Adrenal gland (tissue), 12 donors: ENCODE data around the gene EXD2. TPM values are rescaled to one million over a fixed set of nuclear protein-coding genes. Genes with fewer than 3 reads are reported as not detected.
"Not testable (repeated sequence)": the region's sequence is repeated elsewhere in the genome, so short reads cannot be mapped to it uniquely, and the experiment has no call there.

Experiments
- DNase-seq, 7 donors: peaks; one replicate each; pipeline ENCODE4 v3.0.0-alpha.2; 2019 to 2020
- H3K27ac ChIP-seq, 5 donors: fragments of 200-600 bp; sonication (generic) in 4 of 5; 1 replicate in 3 of 5; 2 replicates in 2 of 5; pipeline versions ENCODE4 v1.5.1 to v1.8.0; 2016 to 2020; ENCODE audit warnings: mild to moderate bottlenecking in 1 of 5
- H3K27me3 ChIP-seq: fragments of 200-600 bp; 2 replicates; pipeline ENCODE4 v1.8.0; 2021
- H3K36me3 ChIP-seq, 2 donors: fragments of 200-600 bp; replicated peaks in 1 of 2; 1 replicate in 1 of 2; 2 replicates in 1 of 2; pipeline versions ENCODE4 v1.5.1 to v1.8.0; 2018 to 2022
- H3K4me1 ChIP-seq, 2 donors: fragments of 200-600 bp; replicated peaks in 1 of 2; 1 replicate in 1 of 2; 2 replicates in 1 of 2; pipeline versions ENCODE4 v1.5.1 to v1.8.0; 2018 to 2021
- H3K4me3 ChIP-seq, 4 donors: fragments of 200-600 bp; sonication (generic) in 3 of 4; one replicate each; pipeline ENCODE4 v1.5.1; 2016 to 2018
- H3K9me3 ChIP-seq, 3 donors: fragments of 200-600 bp; sonication (generic) in 1 of 3; replicated peaks in 1 of 3; 1 replicate in 2 of 3; 2 replicates in 1 of 3; pipeline versions ENCODE4 v1.5.1 to v1.8.0; 2016 to 2021
- POLR2A ChIP-seq, 2 donors: fragments of 450-650 bp; IDR thresholded peaks; one replicate each; pipeline ENCODE4 v1.6.1; 2017; ENCODE audit warnings: antibody characterized with exemption in 2 of 2, mild to moderate bottlenecking in 2 of 2, moderate library complexity in 1 of 2
- WGBS, 4 donors: extraction: QIAGEN DNeasy Blood & Tissue Kit in 2 of 4; methylation state at CpG; one replicate each; pipeline versions ENCODE4 v1.1.5 to v1.1.7; 2013 to 2017; 5-methylcytosine and 5-hydroxymethylcytosine counted together
- intact Hi-C, 2 donors: fragments of 100-400 bp; cut with DNase I; formaldehyde crosslinking; loops; one replicate each; pipeline versions ENCODE4 v1.14.1 to v1.15.0; 2022 to 2023
- polyA plus RNA-seq, 3 donors: library from polyadenylated mRNA; stranded (reverse); fragments of 200-250 nt in 2 of 3; fragments of 350-450 nt in 1 of 3; fragmentation: Illumina TruSeq in 1 of 3; extraction: RNeasy Lipid Tissue Mini Kit (QIAGEN cat#74804) in 1 of 3; gene quantifications; one replicate each; pipeline ENCODE4 v1.2.3, GENCODE V29; 2013 to 2014
- total RNA-seq, 9 donors: library from RNA; depleted of rRNA in 4 of 9; stranded (reverse); fragments of >200 nt in 4 of 9; fragments of 120-200 nt in 1 of 9; fragmentation: NEBNext Ultra II Directional in 1 of 9; extraction: Animal tissue kit (Norgen Biotek cat#: 25700) in 1 of 9; gene quantifications; one replicate each; pipeline versions ENCODE4 v1.1.0 to v1.2.4, GENCODE V29; 2013 to 2023
- TF ChIP-seq, protein P1 (sequence below), 6 experiments: fragments of 450-650 bp in 4 of 6; fragments of 200-600 bp in 2 of 6; sonication (generic) in 1 of 6; IDR thresholded peaks; 1 replicate in 5 of 6; 2 replicates in 1 of 6; pipeline versions ENCODE4 v1.5.1 to v1.8.0; 2016 to 2021; ENCODE audit warnings: antibody characterized with exemption in 6 of 6, mild to moderate bottlenecking in 2 of 6, moderate library complexity in 1 of 6
- donor health status: healthy with polysubstance abuse.
- donor health status: Bipolar disorder and iron deficiency.
- donor health status: DM: yes; HTN: yes; CAD: no.
- donor health status: DM: no; HTN: no; CAD: no.
- donor health status: DM: no; HTN: no; CAD: no.
- donor health status: DM: yes; HTN: yes; CAD: no.

EXD2 gene
- total and polyA plus RNA-seq, 12 donors: 6.4 to 23.0 (median 15.6) TPM

DNA sequence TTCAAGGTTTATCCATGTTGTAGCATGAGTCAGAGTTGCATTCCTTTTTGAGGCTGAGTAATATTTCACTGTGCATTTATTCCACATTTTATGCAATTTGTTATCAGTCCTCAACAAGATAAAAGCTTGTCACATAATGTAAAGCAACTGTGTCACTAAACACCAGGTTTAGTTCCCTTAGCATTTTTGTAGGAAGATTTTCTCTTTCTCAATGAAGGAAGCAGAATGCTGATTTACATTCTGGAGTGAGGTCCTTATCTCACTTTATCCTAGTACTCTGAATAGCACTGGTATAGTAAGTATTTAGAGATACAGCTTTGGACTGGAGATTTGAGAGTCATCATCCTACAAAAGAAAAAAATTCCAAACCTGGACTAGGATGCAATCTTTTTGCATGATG, 9.8 kb upstream of the EXD2 start:
- Histone ChIP-seq H3K36me3 (no peaks in the 10 kb centered on the region), H3K4me3 (no peak overlapping the region), H3K27me3 (no peaks in the 10 kb centered on the region), H3K4me1 (no peaks in the 10 kb centered on the region), H3K27ac (no peak overlapping the region), H3K9me3 (no peaks in the 10 kb centered on the region)
- intact Hi-C loops: no loop called here
- no peak for DNase-seq
- TF ChIP-seq POLR2A (IDR thresholded peaks at IDR 0.05): no peak

DNA sequence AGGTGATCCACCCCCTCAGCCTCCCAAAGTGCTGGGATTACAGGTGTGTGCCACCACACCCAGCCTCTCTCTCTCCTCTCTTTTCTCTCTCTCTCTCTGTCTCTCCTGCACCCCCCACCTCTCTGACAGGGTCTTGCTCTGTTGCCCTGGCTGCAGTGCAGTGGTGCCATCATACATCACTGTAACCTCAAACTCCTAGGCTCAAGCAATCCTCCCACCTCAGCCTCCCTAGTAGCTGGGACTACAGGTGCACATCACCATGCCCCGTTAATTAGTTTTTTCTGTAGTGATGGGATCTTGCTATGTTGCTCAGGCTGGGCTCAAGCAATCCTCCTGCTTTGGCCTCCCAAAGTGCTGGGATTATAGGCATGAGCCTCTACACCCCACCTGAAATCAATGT, 8.7 kb upstream of the EXD2 start:
- 57 to 87% (median 81%) methylated on average over 1 of the region's 1 CpG for WGBS, 4 donors
- H3K36me3 ChIP-seq, DNase-seq, intact Hi-C loops, H3K9me3 ChIP-seq, H3K4me1 ChIP-seq, H3K27ac ChIP-seq, H3K27me3 ChIP-seq, H3K4me3 ChIP-seq: not testable (repeated sequence)

DNA sequence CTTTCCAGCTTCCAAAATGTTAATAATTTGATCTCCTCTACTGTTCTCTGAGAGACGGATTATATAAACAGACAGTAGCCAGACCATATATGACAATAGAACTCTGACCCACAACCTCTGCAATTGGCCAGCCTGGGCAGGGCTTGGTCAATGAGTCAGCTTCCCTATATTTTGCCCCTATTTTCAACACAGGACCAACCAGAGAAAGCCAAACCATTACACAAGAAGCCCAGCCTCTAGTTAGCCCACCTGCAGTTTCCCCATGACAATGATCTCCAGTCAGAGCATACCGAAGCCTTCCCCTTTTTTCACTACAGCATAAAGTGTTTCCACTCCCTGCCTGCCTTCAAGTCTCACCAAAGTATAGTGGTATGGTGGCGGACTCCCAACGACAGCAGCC, 7.6 kb upstream of the EXD2 start:
- H3K36me3 ChIP-seq: no peaks in the 10 kb centered on the region
- intact Hi-C loops: no loop called here
- no peak overlapping the region for H3K27ac ChIP-seq
- H3K9me3 ChIP-seq: no peaks in the 10 kb centered on the region
- no peaks in the 10 kb centered on the region for H3K27me3 ChIP-seq
- WGBS, 4 donors: 70 to 72% (median 70%) methylated on average over 4 of the region's 4 CpGs
- no peaks in the 10 kb centered on the region for H3K4me1 ChIP-seq
- TF ChIP-seq, protein P1, sequence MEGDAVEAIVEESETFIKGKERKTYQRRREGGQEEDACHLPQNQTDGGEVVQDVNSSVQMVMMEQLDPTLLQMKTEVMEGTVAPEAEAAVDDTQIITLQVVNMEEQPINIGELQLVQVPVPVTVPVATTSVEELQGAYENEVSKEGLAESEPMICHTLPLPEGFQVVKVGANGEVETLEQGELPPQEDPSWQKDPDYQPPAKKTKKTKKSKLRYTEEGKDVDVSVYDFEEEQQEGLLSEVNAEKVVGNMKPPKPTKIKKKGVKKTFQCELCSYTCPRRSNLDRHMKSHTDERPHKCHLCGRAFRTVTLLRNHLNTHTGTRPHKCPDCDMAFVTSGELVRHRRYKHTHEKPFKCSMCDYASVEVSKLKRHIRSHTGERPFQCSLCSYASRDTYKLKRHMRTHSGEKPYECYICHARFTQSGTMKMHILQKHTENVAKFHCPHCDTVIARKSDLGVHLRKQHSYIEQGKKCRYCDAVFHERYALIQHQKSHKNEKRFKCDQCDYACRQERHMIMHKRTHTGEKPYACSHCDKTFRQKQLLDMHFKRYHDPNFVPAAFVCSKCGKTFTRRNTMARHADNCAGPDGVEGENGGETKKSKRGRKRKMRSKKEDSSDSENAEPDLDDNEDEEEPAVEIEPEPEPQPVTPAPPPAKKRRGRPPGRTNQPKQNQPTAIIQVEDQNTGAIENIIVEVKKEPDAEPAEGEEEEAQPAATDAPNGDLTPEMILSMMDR (IDR thresholded peaks at IDR 0.05): no peak
- TF ChIP-seq POLR2A (IDR thresholded peaks at IDR 0.05): no peak
- no peak overlapping the region for H3K4me3 ChIP-seq
- no peak for DNase-seq

DNA sequence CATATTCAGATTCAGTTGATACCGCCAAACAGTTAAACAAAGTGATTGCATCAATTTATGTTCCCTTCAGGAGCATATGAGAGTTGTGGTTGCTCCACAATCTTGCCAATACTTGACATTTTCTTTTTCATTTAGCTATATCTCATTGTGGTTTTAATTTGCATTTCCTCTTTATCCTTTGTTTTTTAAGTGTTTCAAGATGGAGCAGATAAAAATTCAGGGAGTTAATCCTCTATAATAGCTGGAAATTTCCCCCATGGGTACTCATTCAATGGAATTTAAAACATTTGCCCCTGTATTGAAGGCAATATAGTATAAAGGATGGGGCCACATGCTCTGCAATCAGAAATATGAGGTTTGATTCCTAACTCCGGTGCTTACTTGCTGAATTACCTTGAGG, 1.1 kb upstream of the EXD2 start:
- no peaks in the 10 kb centered on the region for H3K27me3 ChIP-seq
- 88 to 93% (median 91%) methylated on average over 2 of the region's 2 CpGs for WGBS, 4 donors
- intact Hi-C loops: no loop called here
- no peak overlapping the region for H3K4me3 ChIP-seq
- TF ChIP-seq POLR2A (IDR thresholded peaks at IDR 0.05): no peak
- TF ChIP-seq, protein P1 (IDR thresholded peaks at IDR 0.05): no peak
- no peak overlapping the region for H3K27ac ChIP-seq
- H3K9me3 ChIP-seq: no peaks in the 10 kb centered on the region
- H3K4me1 ChIP-seq: peaks cover 0 to 10% of the 10 kb centered on the region in 2 donors
- no peaks in the 10 kb centered on the region for H3K36me3 ChIP-seq
- DNase-seq: no peak

DNA sequence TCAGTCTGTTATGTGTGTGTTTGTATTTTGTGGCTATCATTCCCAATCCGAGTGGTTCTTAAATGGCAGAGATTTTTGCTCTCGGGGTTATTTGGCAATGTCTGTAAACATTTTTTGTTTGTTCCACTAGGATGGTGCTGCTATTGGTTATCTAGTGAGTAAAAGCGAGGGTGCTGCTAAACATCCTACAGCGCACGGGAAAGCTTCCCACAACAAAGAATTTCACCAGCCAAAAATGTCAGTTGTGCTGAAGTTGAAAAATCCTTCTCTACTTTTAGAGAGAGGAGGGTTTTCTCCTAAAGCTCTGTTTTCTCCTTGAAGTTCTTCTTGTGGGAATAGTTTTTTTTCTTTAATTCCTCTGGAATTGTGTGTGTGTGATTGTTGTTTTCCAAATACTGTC, 2.4 kb downstream of the EXD2 start:
- no peak overlapping the region for H3K27ac ChIP-seq
- 91 to 96% (median 93%) methylated on average over 5 of the region's 5 CpGs for WGBS, 4 donors

More for the DNA sequence above, 2.4 kb downstream of the EXD2 start:
- intact Hi-C loops: no loop called here
- no peak overlapping the region for H3K4me3 ChIP-seq
- H3K27me3 ChIP-seq: no peaks in the 10 kb centered on the region
- no peak for DNase-seq
- peaks cover 0 to 10% of the 10 kb centered on the region in 2 donors for H3K4me1 ChIP-seq
- TF ChIP-seq POLR2A (IDR thresholded peaks at IDR 0.05): no peak
- TF ChIP-seq, protein P1 (IDR thresholded peaks at IDR 0.05): no peak
- no peaks in the 10 kb centered on the region for H3K9me3 ChIP-seq
- no peaks in the 10 kb centered on the region for H3K36me3 ChIP-seq
